GM19023 (cell line): Measurements from ENCODE around the gene OR8K3.

Source experiments
- ATAC-seq: cut with Tn5 transposase; IDR thresholded peaks from one replicate; pipeline ENCODE4 v1.9.1; 2021; ENCODE audit warnings: mild to moderate bottlenecking, moderate library complexity; ENCODE audit not compliant: unreplicated experiment

Gene OR8K3

GRCh38 chr11:56314844-56315243 is at the start of gene OR8K3:
Gene OR8K3, plus strand, starts transcription at chr11:56315144. Its CDS starts 3,163 bp downstream, at chr11:56318307.
- no peak for ATAC-seq

DNA sequence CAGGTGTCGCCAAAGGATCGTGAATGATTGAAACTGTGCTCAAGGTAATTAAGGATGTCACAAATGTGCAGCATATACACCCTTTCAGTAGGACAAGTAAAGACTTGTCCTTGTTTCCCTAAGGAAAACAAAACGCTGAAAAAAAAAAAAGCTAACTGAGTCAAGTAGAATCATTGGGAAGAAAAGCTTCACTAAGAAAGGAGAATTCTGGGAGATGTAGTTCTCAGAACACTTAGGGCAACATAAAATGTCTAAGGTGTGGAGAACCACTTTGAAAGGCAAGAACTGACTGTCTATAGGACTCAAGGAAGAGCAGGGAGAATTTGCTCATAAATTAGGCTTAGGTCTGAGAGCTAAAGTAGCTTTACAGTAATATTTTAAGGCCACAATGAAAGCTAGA is 43.9 kb upstream of the OR8K3 start:
- no peak for ATAC-seq

- no peak for ATAC-seq
Measured at GRCh38 chr11:56273854-56274253, 41.1 kb upstream of the OR8K3 start, which contains the start of gene OR5T1. Gene OR5T1, plus strand, starts transcription at chr11:56274154. Its CDS starts 1,485 bp downstream, at chr11:56275639.

- no peak for ATAC-seq
Measured at GRCh38 chr11:56292154-56292553, 22.8 kb upstream of the OR8K3 start, which contains the start of gene OR8H1. Gene OR8H1, minus strand, starts transcription at chr11:56292254. Its CDS starts 1,192 bp downstream, at chr11:56291062.

DNA sequence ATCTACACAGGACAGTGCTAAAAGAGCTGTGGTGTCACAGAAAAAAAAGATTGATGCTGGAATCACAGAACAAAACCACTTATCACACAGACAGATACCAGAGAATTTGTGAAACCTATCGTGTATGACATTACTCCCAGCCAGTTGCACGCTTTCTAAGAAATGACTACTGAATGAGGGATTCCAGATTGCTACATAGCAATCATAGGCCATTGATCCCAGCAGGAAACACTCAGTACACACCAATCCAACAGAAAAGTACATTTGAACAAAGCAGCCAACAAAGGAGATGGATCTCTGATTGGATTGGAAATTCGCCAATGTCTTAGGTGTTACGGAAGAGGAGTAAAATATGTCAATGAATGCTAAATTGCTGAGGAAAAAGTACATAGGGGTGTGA is 18.0 kb upstream of the OR8K3 start:
- no peak for ATAC-seq

- ATAC-seq = no peak
Measured at GRCh38 chr11:56307836-56308235, 7.1 kb upstream of the OR8K3 start.

DNA sequence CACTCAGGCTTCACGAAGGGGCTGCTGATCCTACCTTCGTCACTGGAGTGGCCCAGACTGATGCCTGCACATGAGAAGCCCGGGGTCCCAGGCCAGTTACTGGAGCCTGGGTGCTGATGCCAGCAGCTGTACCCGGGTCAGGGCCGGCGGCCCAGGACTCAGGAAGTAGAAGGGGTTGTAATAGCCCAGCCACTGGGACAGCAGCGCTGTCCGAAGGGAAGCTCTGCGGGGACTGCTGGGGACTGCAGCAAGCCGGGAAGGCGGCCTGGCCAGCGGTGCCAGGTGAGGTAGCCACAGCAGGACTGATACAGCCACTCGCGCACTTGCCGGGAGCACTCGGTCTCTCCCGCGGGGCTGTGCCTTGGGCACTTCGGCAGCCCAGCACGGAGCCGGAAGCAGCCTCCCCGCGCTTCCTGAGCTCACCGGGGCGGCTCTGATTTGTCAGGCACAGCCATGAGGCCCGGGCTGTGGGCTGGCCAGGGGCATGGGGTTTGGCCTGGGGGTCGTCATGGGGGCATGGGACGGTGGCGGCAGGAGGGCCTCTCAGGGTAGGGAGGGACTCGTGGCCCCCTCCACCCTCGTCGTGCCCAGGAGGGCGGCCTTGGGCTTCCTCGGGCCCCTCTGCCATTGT is 17.0 kb downstream of the OR8K3 start:
- no peak for ATAC-seq

GRCh38 chr11:56333156-56333555 is 18.2 kb downstream of the OR8K3 start:
- ATAC-seq = no peak

DNA sequence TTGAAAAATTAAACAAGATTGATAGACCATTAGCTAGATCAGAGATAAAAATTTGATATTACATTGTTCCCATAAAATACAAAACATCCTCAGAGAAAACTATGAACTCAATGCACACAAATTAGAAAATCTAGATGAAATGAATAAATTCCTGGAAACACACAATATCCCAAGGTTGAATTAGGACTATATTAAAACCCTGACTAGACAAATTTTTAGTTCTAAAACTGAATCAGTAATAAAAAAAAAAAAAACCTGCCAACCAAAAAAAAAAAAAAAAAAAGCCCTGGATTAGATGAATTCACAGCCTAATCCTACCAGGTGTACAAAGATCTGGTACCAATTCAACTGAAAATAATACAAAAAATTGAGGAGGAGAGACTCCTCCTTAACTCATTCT is 25.3 kb downstream of the OR8K3 start:
- ATAC-seq = no peak

GRCh38 chr11:56345739-56346138 is 30.8 kb downstream of the OR8K3 start, which contains the start of gene OR8K1:
Gene OR8K1, plus strand, starts transcription at chr11:56346039. Its CDS starts 0 bp downstream, at chr11:56346039.
- ATAC-seq = no peak

- ATAC-seq = no peak
Measured at GRCh38 chr11:56353991-56354390, 39.0 kb downstream of the OR8K3 start, which contains the start of gene OR8J1. Gene OR8J1, plus strand, starts transcription at chr11:56354291. Its CDS starts 5,956 bp downstream, at chr11:56360247.
